ENCODE measurements around the gene CLMP. TPM values are rescaled to one million over a fixed set of nuclear protein-coding genes. Genes with fewer than 3 reads are reported as not detected.

CLMP gene
- total RNA-seq, 2 experiments from 2014 or later, result 0.09 TPM; not detected in 1

DNA sequence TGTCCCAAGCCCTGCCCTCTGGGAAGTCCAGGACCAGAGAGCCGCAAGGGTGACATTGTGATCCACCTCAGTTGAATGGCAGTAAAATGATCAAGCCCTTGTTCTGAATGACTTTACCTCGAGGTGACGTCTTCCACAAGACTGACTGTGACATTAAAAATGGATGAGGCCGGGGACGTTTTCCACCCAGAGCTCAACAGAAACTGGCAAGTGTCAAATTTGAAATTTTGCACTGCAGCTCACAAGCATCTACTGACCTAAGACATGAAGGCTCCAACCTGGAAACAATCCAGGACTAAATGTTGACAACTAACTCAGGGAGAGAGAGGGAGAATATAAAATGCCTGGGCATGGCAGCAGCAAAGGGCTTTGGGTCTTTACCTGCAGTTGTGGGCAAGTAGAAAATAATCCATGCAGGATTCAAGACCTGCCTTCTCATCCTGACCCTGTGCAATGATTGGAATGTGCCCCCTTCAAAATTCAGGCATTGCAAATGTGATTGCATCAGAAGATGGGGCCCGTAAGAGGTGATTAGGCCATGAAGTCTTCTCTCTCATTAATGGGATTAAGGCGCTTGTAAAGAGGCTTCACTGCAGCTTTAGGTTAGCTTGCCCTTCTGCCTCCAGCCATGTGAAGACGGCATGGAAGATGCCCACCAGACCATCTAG, 33.6 kb upstream of the CLMP start:
- no peak for TF ChIP-seq CTCF (IDR thresholded peaks at IDR 0.05)
- ATAC-seq, result no peak
- Mint-ChIP-seq H3K9me3 (no peaks in the 10 kb centered on the region), H3K27me3 (peaks cover 9% of the 10 kb centered on the region), H3K36me3 (ENCODE audit: low read depth) (no peaks in the 10 kb centered on the region), H3K4me3 (no peak overlapping the region), H3K4me1 (ENCODE audit: low read depth) (peaks cover 12% of the 10 kb centered on the region), H3K27ac (no peak overlapping the region)
- ChIA-PET CTCF (interaction anchor here (0.9 to 2.1 kb wide), 4 partner anchors 18 to 117 kb away, joined by 3 to 12 read pairs (median 3); no protein-coding TSS in a partner anchor), POLR2A (no interaction called here)
- intact Hi-C loops (cut with micrococcal nuclease), result no loop called here
- no peak for DNase-seq

DNA sequence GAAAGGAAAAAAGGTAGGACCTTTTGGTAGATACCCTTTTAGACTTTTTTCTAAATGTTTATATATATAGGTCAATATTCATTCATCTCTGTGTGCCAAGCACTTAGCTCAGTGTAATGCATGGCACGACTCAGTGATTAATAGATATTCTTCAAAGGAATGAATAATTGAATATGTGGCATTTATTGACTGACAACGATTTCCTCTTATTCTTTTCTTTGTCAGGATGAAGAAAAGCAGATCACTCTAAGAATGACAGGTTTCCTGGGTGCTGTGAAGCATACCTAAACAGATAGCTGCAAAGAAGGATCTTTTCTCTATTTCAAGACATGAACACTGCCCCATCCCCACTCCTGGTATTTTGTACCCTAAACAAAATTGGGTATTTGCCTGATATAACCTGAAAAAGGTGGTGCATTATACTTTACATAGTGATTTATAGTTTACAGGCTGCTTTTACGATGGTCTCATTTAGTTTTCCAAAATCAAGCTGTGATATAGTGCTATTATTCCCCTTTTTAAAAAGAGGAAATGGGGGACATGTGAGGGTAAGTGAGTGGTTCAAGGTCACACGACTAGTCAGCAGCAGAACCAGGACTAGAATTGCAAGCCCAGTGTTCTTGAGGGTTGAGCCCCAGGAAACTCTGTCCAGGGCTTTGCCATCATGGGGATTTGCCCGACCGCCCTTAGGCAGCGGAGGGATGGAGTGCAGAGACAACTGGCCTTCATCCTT, 32.9 kb upstream of the CLMP start:
- CTCF ChIA-PET, result interaction anchor here (0.9 to 2.1 kb wide), 2 partner anchors 19 to 116 kb away, joined by 3 to 12 read pairs; no protein-coding TSS in a partner anchor
- Mint-ChIP-seq H3K27ac (no peak overlapping the region), H3K4me3 (no peak overlapping the region), H3K9me3 (no peaks in the 10 kb centered on the region), H3K27me3 (peaks cover 9% of the 10 kb centered on the region), H3K36me3 (ENCODE audit: low read depth) (no peaks in the 10 kb centered on the region), H3K4me1 (ENCODE audit: low read depth) (peaks cover 5% of the 10 kb centered on the region)
- DNase-seq (no peak), ATAC-seq (no peak)
- no peak for TF ChIP-seq CTCF (IDR thresholded peaks at IDR 0.05)
- intact Hi-C loops (cut with micrococcal nuclease), result no loop called here
- POLR2A ChIA-PET, result no interaction called here

- POLR2A ChIA-PET, result interaction anchor here (0.6 kb wide), 1 partner anchor 287 kb away, joined by 3 read pairs; no protein-coding TSS in a partner anchor
- no peak for TF ChIP-seq CTCF (IDR thresholded peaks at IDR 0.05)
- intact Hi-C loops (cut with micrococcal nuclease), result no loop called here
- Mint-ChIP-seq H3K4me3 (no peak overlapping the region), H3K36me3 (ENCODE audit: low read depth) (no peaks in the 10 kb centered on the region), H3K4me1 (ENCODE audit: low read depth) (no peaks in the 10 kb centered on the region), H3K27me3 (peaks cover 9% of the 10 kb centered on the region), H3K9me3 (peaks cover 4% of the 10 kb centered on the region), H3K27ac (no peak overlapping the region)
- no peak for ATAC-seq
- no peak for DNase-seq
- CTCF ChIA-PET, result interaction anchor here (0.9 to 2.0 kb wide), 2 partner anchors 12 to 26 kb away, joined by 3 to 6 read pairs; no protein-coding TSS in a partner anchor
These were observed 26.5 kb upstream of the CLMP start for GRCh38 chr11:123221584-123221983.

DNA sequence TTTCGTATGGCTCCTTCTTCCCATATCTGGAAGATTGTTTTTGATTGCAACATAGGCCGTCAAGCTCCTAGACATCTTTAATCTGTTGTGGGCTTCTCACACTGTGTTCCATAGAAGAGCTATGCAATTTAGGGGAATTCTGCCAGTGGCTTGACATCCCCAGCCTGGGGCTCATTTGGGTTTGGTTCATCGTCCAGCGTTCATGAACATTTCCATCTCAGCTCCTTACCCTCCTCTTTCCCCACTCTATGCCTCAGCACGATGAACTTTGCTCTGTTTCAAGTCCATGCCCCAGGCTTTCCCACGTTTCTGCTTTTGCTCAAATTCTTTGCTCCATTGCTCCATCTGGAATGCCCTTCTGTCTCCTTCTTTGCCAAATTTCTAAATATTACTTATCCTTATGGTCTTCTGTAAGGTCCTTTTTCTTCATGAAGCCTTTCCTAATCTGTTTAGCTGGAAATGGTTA, 26.1 kb upstream of the CLMP start:
- intact Hi-C loops (cut with micrococcal nuclease), result no loop called here
- H3K9me3 Mint-ChIP-seq, result peaks cover 4% of the 10 kb centered on the region
- no peak overlapping the region for H3K4me3 Mint-ChIP-seq
- POLR2A ChIA-PET, result interaction anchor here (0.6 kb wide), 1 partner anchor 287 kb away, joined by 3 read pairs; no protein-coding TSS in a partner anchor
- TF ChIP-seq CTCF (IDR thresholded peaks at IDR 0.05), result no peak
- no peaks in the 10 kb centered on the region for H3K4me1 Mint-ChIP-seq (ENCODE audit: low read depth)
- CTCF ChIA-PET, result interaction anchor here (0.6 to 2.0 kb wide), 3 partner anchors 12 to 114 kb away, joined by 3 to 6 read pairs (median 4); no protein-coding TSS in a partner anchor
- H3K36me3 Mint-ChIP-seq (ENCODE audit: low read depth), result no peaks in the 10 kb centered on the region
- no peak overlapping the region for H3K27ac Mint-ChIP-seq
- no peak for ATAC-seq
- DNase-seq, result no peak
- H3K27me3 Mint-ChIP-seq, result peaks cover 7% of the 10 kb centered on the region
